OCI-LY3 (cell line): ENCODE data around the gene ELF3.
"Not testable (repeated sequence)": the region's sequence is repeated elsewhere in the genome, so short reads cannot be mapped to it uniquely, and the experiment has no call there.

Source experiments
- H2AFZ ChIP-seq: fragments of 200-600, 300-600 bp; shearing (Covaris generic); 2 replicates; pipeline ENCODE4 v1.6.0; 2014; ENCODE audit warnings: antibody characterized with exemption, low read depth, low read length
- H3K27ac ChIP-seq: fragments of 200-600, 300-600 bp; sonication (generic); 2 replicates; pipeline ENCODE4 v1.5.1; 2014; ENCODE audit warnings: mild to moderate bottlenecking, low read length, moderate library complexity, mixed read lengths
- H3K27me3 ChIP-seq: fragments of 200-600, 300-600 bp; sonication (generic); 2 replicates; pipeline ENCODE4 v1.6.1; 2014; ENCODE audit warnings: low read depth, low read length, mixed read lengths
- H3K36me3 ChIP-seq: fragments of 200-600, 300-600 bp; sonication (generic); replicated peaks from 2 replicates; pipeline ENCODE3; 2014; ENCODE audit warnings: low read depth, low read length, mixed read lengths
- H3K4me1 ChIP-seq: fragments of 300-600, 200-600 bp; sonication (generic); 2 replicates; pipeline ENCODE4 v1.6.1; 2014; ENCODE audit warnings: low read length, mixed read lengths
- H3K4me2 ChIP-seq: fragments of 200-600, 300-600 bp; sonication (generic); 2 replicates; pipeline ENCODE4 v1.6.1; 2014; ENCODE audit warnings: low read length, mixed read lengths
- H3K4me3 ChIP-seq: fragments of 300-600, 200-600 bp; sonication (generic); 2 replicates; pipeline ENCODE4 v1.5.1; 2014; ENCODE audit warnings: antibody characterized with exemption, mild to moderate bottlenecking, low read length, moderate library complexity
- H3K79me2 ChIP-seq: fragments of 300-600, 200-600 bp; shearing (Covaris generic); 2 replicates; pipeline ENCODE4 v1.6.1; 2014; ENCODE audit warnings: mild to moderate bottlenecking, low read length, mixed read lengths
- H3K9ac ChIP-seq: fragments of 300-600, 200-600 bp; shearing (Covaris generic); 2 replicates; pipeline ENCODE4 v1.6.0; 2014; ENCODE audit warnings: mild to moderate bottlenecking, low read length, moderate library complexity
- H3K9me3 ChIP-seq: fragments of 200-600, 300-600 bp; shearing (Covaris generic); 2 replicates; pipeline ENCODE4 v1.6.1; 2014; ENCODE audit warnings: low read length, mixed read lengths; ENCODE audit not compliant: insufficient read depth
- H4K20me1 ChIP-seq: fragments of 200-600, 300-600 bp; sonication (generic); 2 replicates; pipeline ENCODE4 v1.6.1; 2016; ENCODE audit warnings: low read length, mixed read lengths; ENCODE audit not compliant: insufficient read depth
- CTCF ChIP-seq: fragments of 200-600, 300-600 bp; sonication (generic); IDR thresholded peaks from 2 replicates; pipeline ENCODE4 v1.5.1; 2014; ENCODE audit warnings: antibody characterized with exemption, low read length, low read depth
- EZH2phosphoT487 ChIP-seq: fragments of 200-600 bp; shearing (Covaris generic); IDR thresholded peaks from 2 replicates; pipeline ENCODE4 v1.6.1; 2018; ENCODE audit warnings: antibody characterized with exemption, mixed run types, low read depth

The ELF3 gene

GRCh38 chr1:202018468-202019234 is 8.3 kb downstream of the ELF3 start:
- H3K9ac ChIP-seq: no peak overlapping the region
- H3K27ac ChIP-seq: no peak overlapping the region
- H3K36me3 ChIP-seq: peaks cover 14% of the 10 kb centered on the region
- no peaks in the 10 kb centered on the region for H3K9me3 ChIP-seq
- H2AFZ ChIP-seq: no peak overlapping the region
- no peaks in the 10 kb centered on the region for H3K4me1 ChIP-seq
- peaks cover 12% of the 10 kb centered on the region for H3K27me3 ChIP-seq
- no peak overlapping the region for H3K4me3 ChIP-seq
- no peaks in the 10 kb centered on the region for H4K20me1 ChIP-seq
- TF ChIP-seq CTCF (no peak), EZH2phosphoT487 (no peak)
- no peak overlapping the region for H3K4me2 ChIP-seq
- H3K79me2 ChIP-seq: no peaks in the 10 kb centered on the region

GRCh38 chr1:202019235-202019558 is 8.8 kb downstream of the ELF3 start:
- not testable (repeated sequence) for H2AFZ ChIP-seq, H3K36me3 ChIP-seq, H3K4me3 ChIP-seq, H3K9me3 ChIP-seq, H3K79me2 ChIP-seq, H3K4me1 ChIP-seq, H4K20me1 ChIP-seq, H3K27ac ChIP-seq, H3K9ac ChIP-seq, H3K4me2 ChIP-seq
- peaks cover 12% of the 10 kb centered on the region for H3K27me3 ChIP-seq

GRCh38 chr1:202023001-202023433 is 12.6 kb downstream of the ELF3 start:
- Histone ChIP-seq H3K9ac (no peak overlapping the region), H3K4me1 (no peaks in the 10 kb centered on the region), H3K79me2 (no peaks in the 10 kb centered on the region), H3K36me3 (no peaks in the 10 kb centered on the region), H2AFZ (no peak overlapping the region), H4K20me1 (no peaks in the 10 kb centered on the region), H3K27ac (no peak overlapping the region), H3K9me3 (no peaks in the 10 kb centered on the region), H3K4me2 (no peak overlapping the region), H3K4me3 (no peak overlapping the region), H3K27me3 (peaks cover 12% of the 10 kb centered on the region)
- TF ChIP-seq CTCF: no peak
- TF ChIP-seq EZH2phosphoT487: no peak

- Histone ChIP-seq H4K20me1 (no peaks in the 10 kb centered on the region), H3K27me3 (no peaks in the 10 kb centered on the region), H3K79me2 (no peaks in the 10 kb centered on the region), H3K27ac (no peak overlapping the region), H3K4me2 (no peak overlapping the region), H3K36me3 (no peaks in the 10 kb centered on the region), H3K4me1 (peaks cover under 1% of the 10 kb centered on the region; the same call in 1 of the 2 replicates), H3K9ac (no peak overlapping the region), H2AFZ (no peak overlapping the region), H3K4me3 (no peak overlapping the region), H3K9me3 (no peaks in the 10 kb centered on the region)
- TF ChIP-seq CTCF (no peak), EZH2phosphoT487 (no peak)
These were observed 18.8 kb downstream of the ELF3 start for GRCh38 chr1:202029171-202029665.
